ENCODE measurements around the gene ASCC1.

GRCh38 chr10:72097448-72098300 lies 118.4 kb downstream of the ASCC1 start:
- TF ChIP-seq CTCF (IDR thresholded peaks at IDR 0.05) = no peak
- no peak for TF ChIP-seq POLR2A (IDR thresholded peaks at IDR 0.05)
- TF ChIP-seq POLR2AphosphoS5 (IDR thresholded peaks at IDR 0.05; ENCODE audit: insufficient read depth in 1 of 2, low read depth in 1 of 2) = no peak
